ENCODE results near the gene KCTD10.
"Not testable (repeated sequence)": the region's sequence is repeated elsewhere in the genome, so short reads cannot be mapped to it uniquely, and the experiment has no call there.

KCTD10 gene

DNA sequence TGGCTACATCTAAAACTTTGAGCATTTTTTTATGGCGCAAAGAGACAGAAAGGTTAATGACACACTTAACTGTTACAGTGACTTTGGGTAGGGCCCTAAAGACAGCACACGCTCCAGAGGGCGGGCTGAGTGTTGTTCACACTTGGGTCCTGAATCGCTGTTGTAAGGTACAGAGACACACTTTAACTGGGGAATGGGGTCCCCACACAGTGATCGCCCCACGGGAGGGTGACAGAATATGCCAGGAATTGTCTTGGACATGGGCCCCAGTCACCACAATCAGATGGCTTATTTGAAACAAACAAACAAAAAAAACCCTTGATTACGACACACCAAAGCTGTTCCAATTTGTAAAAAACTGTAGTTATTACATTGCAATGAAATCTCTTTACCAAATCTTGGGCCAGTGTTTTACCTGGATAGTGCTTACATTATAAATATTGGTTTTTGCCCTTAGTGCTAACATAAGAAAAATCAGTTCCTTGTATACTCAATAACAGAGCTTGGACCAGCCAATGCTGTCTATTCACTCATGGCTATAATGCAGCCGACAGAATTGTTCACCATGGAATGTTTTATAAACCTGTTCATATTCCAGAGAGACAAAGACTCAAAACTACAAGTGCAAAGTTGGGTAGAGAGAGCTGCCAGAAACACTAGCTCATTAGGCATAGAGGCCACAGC is 28.3 kb downstream of the KCTD10 start:
- Histone ChIP-seq H3K27ac (ENCODE audit: low read depth, low read length) (peak overlapping the region; percentile 6; the same call in 1 of the 2 replicates), H2AFZ (ENCODE audit: low read length, unreplicated experiment) (no peak overlapping the region), H3K36me3 (ENCODE audit: insufficient read depth, low read length) (peaks cover 16% of the 10 kb centered on the region; the same call in 1 of the 2 replicates), H3K4me3 (ENCODE audit: low read depth, low read length) (no peak overlapping the region), H3K27me3 (ENCODE audit: insufficient read depth, low read length) (no peaks in the 10 kb centered on the region), H3K79me2 (ENCODE audit: control insufficient read depth, insufficient read depth, low read length, unreplicated experiment) (peaks cover 16% of the 10 kb centered on the region), H3K4me1 (ENCODE audit: control insufficient read depth, insufficient read depth, low read length, unreplicated experiment) (peaks cover 8% of the 10 kb centered on the region)

DNA sequence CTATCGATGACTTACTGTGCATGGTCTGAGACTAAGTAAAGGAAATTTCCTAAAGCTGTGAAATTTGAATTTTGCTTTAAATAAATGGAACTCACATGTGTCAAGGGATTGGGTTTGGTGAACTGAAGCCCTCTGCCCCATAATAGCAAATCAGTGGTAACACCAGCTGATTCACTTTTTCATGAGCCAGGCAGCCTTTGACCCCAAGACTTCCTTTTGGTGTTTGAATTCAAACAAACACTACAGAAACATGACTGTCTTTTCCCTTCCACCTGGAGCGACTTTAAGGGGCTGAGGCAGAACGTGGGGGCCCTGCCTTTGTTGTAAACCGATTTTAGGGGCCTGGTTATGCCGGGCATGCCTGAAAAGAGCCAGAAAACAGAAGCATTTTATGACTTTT is 28.8 kb downstream of the KCTD10 start:
- Histone ChIP-seq H3K27me3 (ENCODE audit: insufficient read depth, low read length) (no peaks in the 10 kb centered on the region), H2AFZ (ENCODE audit: low read length, unreplicated experiment) (no peak overlapping the region), H3K36me3 (ENCODE audit: insufficient read depth, low read length) (peaks cover 14% of the 10 kb centered on the region; the same call in 1 of the 2 replicates), H3K79me2 (ENCODE audit: control insufficient read depth, insufficient read depth, low read length, unreplicated experiment) (peaks cover 16% of the 10 kb centered on the region), H3K4me3 (ENCODE audit: low read depth, low read length) (no peak overlapping the region), H3K27ac (ENCODE audit: low read depth, low read length) (peak overlapping the region; percentile 6; the same call in 1 of the 2 replicates), H3K4me1 (ENCODE audit: control insufficient read depth, insufficient read depth, low read length, unreplicated experiment) (peaks cover 8% of the 10 kb centered on the region)

DNA sequence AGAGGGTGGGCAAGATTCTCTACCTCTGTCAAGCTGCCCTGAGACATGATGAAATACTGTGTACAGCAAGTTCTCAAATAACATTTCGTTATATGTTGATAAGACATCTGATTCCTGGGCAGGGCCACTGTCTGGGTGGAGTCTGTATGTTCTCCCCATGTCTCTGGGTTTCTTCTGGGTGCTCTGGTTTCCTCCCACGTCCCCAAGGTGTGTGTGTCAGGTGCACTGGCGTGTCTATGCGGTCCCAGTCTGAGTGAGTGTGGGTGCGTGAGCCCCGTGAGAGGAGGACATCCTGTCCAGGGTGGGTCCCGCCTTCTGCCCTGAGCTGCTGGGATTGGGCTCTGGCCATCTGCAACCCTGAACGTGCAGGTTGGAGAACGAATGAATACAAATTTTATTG is 29.6 kb downstream of the KCTD10 start:
- no peak overlapping the region for H2AFZ ChIP-seq (ENCODE audit: low read length, unreplicated experiment)
- no peak overlapping the region for H3K4me3 ChIP-seq (ENCODE audit: low read depth, low read length)
- peaks cover 15% of the 10 kb centered on the region for H3K79me2 ChIP-seq (ENCODE audit: control insufficient read depth, insufficient read depth, low read length, unreplicated experiment)
- H3K36me3 ChIP-seq (ENCODE audit: insufficient read depth, low read length): peaks cover 14% of the 10 kb centered on the region; the same call in 1 of the 2 replicates
- no peak overlapping the region for H3K27ac ChIP-seq (ENCODE audit: low read depth, low read length)
- no peaks in the 10 kb centered on the region for H3K27me3 ChIP-seq (ENCODE audit: insufficient read depth, low read length)
- peaks cover 8% of the 10 kb centered on the region for H3K4me1 ChIP-seq (ENCODE audit: control insufficient read depth, insufficient read depth, low read length, unreplicated experiment)

DNA sequence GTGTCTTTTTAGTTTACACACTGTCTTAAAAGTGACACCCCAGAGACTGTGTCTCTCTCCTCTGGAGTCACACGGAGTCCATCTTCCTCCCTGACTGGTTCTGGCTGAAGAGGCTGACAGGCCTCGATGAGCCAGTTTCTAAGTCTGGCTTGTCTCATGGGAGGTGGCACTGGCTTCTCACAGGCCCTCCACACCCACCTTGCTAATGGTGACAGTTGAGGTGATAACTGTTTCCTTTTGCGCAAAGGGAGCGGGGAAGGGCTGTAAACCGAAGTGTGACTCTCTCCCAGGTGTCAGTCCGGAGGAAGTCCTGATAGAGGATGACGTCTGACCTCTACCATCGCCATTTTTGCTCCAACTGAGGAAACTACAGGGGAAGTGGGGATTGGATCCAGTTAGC is 30.2 kb downstream of the KCTD10 start:
- Histone ChIP-seq H3K27ac (ENCODE audit: low read depth, low read length) (no peak overlapping the region), H3K79me2 (ENCODE audit: control insufficient read depth, insufficient read depth, low read length, unreplicated experiment) (peaks cover 12% of the 10 kb centered on the region), H3K36me3 (ENCODE audit: insufficient read depth, low read length) (peaks cover 14% of the 10 kb centered on the region; the same call in 1 of the 2 replicates), H3K4me3 (ENCODE audit: low read depth, low read length) (no peak overlapping the region), H3K27me3 (ENCODE audit: insufficient read depth, low read length) (no peaks in the 10 kb centered on the region), H3K4me1 (ENCODE audit: control insufficient read depth, insufficient read depth, low read length, unreplicated experiment) (peaks cover 8% of the 10 kb centered on the region), H2AFZ (ENCODE audit: low read length, unreplicated experiment) (no peak overlapping the region)

DNA sequence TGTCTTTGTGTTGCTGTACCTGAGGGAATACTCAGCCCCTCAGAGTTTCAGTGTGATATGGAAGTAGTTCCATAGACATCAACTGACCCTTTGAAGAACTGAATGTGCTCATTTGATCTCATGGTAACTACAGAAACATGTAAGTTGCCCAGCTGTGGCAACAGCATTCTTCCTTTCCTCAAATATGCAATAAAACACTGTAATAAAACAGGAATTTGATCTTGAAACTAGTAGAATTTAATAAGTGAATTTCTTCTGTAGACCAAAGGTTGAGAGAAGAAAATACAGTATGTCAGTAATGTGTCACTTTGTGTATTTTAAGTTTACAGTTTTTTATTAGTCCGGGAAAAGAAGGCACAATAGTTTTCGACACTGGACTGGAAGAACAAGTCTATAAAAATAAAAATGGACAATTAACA is 31.9 kb downstream of the KCTD10 start:
- Histone ChIP-seq H3K4me3 (ENCODE audit: low read depth, low read length) (no peak overlapping the region), H3K36me3 (ENCODE audit: insufficient read depth, low read length) (peaks cover 14% of the 10 kb centered on the region; the same call in 1 of the 2 replicates), H3K4me1 (ENCODE audit: control insufficient read depth, insufficient read depth, low read length, unreplicated experiment) (peaks cover 8% of the 10 kb centered on the region), H3K27ac (ENCODE audit: low read depth, low read length) (peak overlapping the region; percentile 14; the same call in 1 of the 2 replicates), H3K79me2 (ENCODE audit: control insufficient read depth, insufficient read depth, low read length, unreplicated experiment) (peaks cover 7% of the 10 kb centered on the region), H3K27me3 (ENCODE audit: insufficient read depth, low read length) (no peaks in the 10 kb centered on the region), H2AFZ (ENCODE audit: low read length, unreplicated experiment) (no peak overlapping the region)

DNA sequence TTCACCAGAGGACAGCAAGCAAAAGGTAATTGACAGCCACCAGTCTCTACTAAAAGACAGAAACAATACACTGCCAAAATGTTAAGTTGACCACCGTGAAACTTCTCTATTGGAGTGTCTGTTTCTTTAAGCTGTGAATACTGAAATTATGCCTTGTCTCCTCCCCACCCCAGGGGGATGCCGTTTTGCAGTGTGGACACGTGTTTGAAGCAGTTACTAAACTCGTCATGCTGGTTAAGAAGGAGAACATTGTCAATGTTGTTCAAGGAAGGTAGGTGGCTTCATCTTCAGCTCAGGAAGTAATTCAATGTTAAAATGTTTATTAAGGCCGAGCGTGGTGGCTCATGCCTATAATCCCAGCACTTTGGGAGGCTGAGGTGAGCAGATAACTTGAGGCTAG is 32.8 kb downstream of the KCTD10 start:
- Histone ChIP-seq H3K4me3 (ENCODE audit: low read depth, low read length) (no peak overlapping the region), H3K27ac (ENCODE audit: low read depth, low read length) (no peak overlapping the region), H3K79me2 (ENCODE audit: control insufficient read depth, insufficient read depth, low read length, unreplicated experiment) (peaks cover 3% of the 10 kb centered on the region), H3K36me3 (ENCODE audit: insufficient read depth, low read length) (peaks cover 8% of the 10 kb centered on the region; the same call in 1 of the 2 replicates), H3K4me1 (ENCODE audit: control insufficient read depth, insufficient read depth, low read length, unreplicated experiment) (peaks cover 8% of the 10 kb centered on the region), H3K27me3 (ENCODE audit: insufficient read depth, low read length) (no peaks in the 10 kb centered on the region), H2AFZ (ENCODE audit: low read length, unreplicated experiment) (no peak overlapping the region)

DNA sequence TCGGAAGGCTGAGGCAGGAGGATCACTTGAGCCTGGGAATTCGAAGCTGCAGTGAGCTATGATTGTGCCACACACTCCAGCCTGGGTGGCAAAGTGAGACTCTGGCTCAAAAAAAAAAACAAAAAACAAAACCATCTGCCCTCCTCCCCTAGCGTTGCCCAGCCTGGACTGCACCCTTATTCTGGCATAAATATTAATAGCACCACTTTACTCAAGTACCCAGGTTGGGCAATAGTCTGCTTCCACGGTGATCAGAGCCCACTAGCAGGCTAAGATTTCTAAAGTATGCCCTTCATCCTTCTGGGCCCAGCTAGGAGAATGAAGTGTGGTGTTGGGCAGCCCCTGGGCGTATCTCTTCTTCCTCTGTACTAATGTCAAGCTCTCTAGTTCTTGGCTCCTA is 33.3 kb downstream of the KCTD10 start:
- Histone ChIP-seq H3K79me2 (ENCODE audit: control insufficient read depth, insufficient read depth, low read length, unreplicated experiment) (no peaks in the 10 kb centered on the region), H3K27ac (ENCODE audit: low read depth, low read length) (no peak overlapping the region), H3K27me3 (ENCODE audit: insufficient read depth, low read length) (no peaks in the 10 kb centered on the region), H3K36me3 (ENCODE audit: insufficient read depth, low read length) (peaks cover 5% of the 10 kb centered on the region; the same call in 1 of the 2 replicates), H3K4me3 (ENCODE audit: low read depth, low read length) (no peak overlapping the region), H3K4me1 (ENCODE audit: control insufficient read depth, insufficient read depth, low read length, unreplicated experiment) (peaks cover 7% of the 10 kb centered on the region), H2AFZ (ENCODE audit: low read length, unreplicated experiment) (no peak overlapping the region)

DNA sequence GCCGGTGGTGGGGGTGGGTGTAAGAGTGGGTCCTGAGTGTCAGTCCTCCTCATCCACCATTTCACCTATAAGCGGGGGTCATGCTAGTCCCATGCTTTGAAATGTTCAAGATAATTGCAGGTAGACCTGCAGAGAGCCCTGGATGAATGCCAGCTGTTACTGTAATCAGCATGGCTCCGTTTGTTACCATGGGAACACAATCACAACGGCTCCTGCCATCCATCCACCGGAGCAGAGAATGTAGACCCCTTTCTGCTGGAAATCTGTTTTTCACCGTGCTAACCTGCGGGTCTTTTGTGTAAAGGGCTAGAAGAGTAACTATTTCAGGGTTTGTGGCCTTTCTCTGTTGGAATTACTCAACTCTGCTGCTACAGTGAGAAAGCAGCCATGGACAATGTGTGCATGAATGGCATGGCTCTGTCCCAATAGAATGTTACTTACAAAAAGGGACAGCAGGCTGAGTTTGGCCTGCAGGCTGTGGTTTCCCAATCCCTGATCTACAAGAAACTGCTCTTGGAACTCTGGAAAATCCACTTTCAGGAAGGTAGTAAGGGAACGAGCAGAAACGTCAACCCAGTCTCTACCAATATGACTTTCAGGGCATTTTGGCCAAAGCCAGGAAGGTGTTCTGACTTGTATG is 36.1 kb downstream of the KCTD10 start:
- Histone ChIP-seq H3K27me3 (ENCODE audit: insufficient read depth, low read length) (no peaks in the 10 kb centered on the region), H3K27ac (ENCODE audit: low read depth, low read length) (no peak overlapping the region), H2AFZ (ENCODE audit: low read length, unreplicated experiment) (no peak overlapping the region), H3K4me3 (ENCODE audit: low read depth, low read length) (no peak overlapping the region), H3K79me2 (ENCODE audit: control insufficient read depth, insufficient read depth, low read length, unreplicated experiment) (no peaks in the 10 kb centered on the region), H3K36me3 (ENCODE audit: insufficient read depth, low read length) (peaks cover 5% of the 10 kb centered on the region; the same call in 1 of the 2 replicates), H3K4me1 (ENCODE audit: control insufficient read depth, insufficient read depth, low read length, unreplicated experiment) (no peaks in the 10 kb centered on the region)

DNA sequence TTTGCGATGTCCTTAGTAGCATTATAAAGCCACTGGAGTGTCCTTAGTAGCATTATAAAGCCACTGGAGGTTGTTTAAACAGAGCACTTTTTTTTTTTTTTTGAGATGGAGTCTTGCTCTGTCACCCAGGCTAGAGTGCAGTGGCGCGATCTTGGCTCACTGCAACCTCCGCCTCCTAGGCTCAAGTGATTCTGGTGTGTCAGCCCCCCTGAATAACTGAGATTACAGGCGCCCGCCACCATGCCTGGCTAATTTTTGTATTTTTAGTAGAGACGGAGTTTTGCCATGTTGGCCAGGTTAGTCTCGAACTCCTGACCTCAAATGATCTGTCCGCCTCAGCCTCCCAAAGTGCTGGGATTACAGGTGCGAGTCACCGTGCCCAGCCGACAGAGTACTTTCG is 37.1 kb downstream of the KCTD10 start:
- H3K4me1 ChIP-seq (ENCODE audit: control insufficient read depth, insufficient read depth, low read length, unreplicated experiment); H3K79me2 ChIP-seq (ENCODE audit: control insufficient read depth, insufficient read depth, low read length, unreplicated experiment); H3K36me3 ChIP-seq (ENCODE audit: insufficient read depth, low read length); H2AFZ ChIP-seq (ENCODE audit: low read length, unreplicated experiment); H3K4me3 ChIP-seq (ENCODE audit: low read depth, low read length); H3K27ac ChIP-seq (ENCODE audit: low read depth, low read length); H3K27me3 ChIP-seq (ENCODE audit: insufficient read depth, low read length): not testable (repeated sequence)

DNA sequence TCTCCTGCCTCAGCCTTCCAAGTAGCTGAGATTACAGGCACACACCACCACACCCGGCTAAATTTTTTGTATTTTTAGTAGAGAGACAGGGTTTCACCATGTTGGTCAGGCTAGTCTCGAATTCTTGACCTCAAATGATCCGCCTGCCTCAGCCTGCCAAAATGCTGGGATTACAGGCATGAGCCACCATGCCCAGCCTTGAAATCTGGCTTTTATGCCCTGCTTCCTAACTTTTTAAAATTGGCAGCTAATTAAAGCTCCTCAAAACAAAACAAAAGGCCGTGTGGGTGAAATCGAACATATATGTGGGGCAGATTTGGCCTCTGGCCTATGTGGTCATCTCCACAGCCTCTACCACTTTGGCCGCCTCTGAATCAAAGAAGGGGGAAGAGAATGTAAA is 37.9 kb downstream of the KCTD10 start:
- Histone ChIP-seq H3K4me3 (ENCODE audit: low read depth, low read length) (no peak overlapping the region), H3K27me3 (ENCODE audit: insufficient read depth, low read length) (no peaks in the 10 kb centered on the region), H3K4me1 (ENCODE audit: control insufficient read depth, insufficient read depth, low read length, unreplicated experiment) (no peaks in the 10 kb centered on the region), H3K27ac (ENCODE audit: low read depth, low read length) (no peak overlapping the region), H3K79me2 (ENCODE audit: control insufficient read depth, insufficient read depth, low read length, unreplicated experiment) (no peaks in the 10 kb centered on the region), H3K36me3 (ENCODE audit: insufficient read depth, low read length) (no peaks in the 10 kb centered on the region), H2AFZ (ENCODE audit: low read length, unreplicated experiment) (no peak overlapping the region)

DNA sequence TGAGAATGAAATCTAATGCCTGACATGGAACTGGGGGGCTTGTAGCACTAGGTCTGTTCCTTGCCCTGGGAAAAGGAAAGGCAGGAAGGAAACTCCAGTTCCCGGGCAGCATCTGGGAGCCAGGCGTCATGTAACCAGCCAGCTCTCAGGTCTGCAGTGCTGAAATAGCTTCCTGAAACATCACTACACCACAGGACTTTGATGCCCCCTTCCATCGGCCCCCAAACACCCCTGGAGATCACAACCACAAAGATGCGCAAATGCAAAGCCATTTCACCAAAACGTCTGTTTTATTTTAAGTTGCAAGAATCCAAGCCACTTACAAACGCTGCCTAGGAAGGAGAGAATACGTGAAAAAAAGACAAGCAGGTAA is 40.9 kb downstream of the KCTD10 start:
- H2AFZ ChIP-seq (ENCODE audit: low read length, unreplicated experiment): no peak overlapping the region
- H3K36me3 ChIP-seq (ENCODE audit: insufficient read depth, low read length): no peaks in the 10 kb centered on the region
- no peaks in the 10 kb centered on the region for H3K4me1 ChIP-seq (ENCODE audit: control insufficient read depth, insufficient read depth, low read length, unreplicated experiment)
- no peak overlapping the region for H3K27ac ChIP-seq (ENCODE audit: low read depth, low read length)
- no peak overlapping the region for H3K4me3 ChIP-seq (ENCODE audit: low read depth, low read length)
- H3K79me2 ChIP-seq (ENCODE audit: control insufficient read depth, insufficient read depth, low read length, unreplicated experiment): no peaks in the 10 kb centered on the region
- no peaks in the 10 kb centered on the region for H3K27me3 ChIP-seq (ENCODE audit: insufficient read depth, low read length)
